Stomach (tissue), 4 donors: ENCODE results near the gene SEL1L.
"Not testable (repeated sequence)": the region's sequence is repeated elsewhere in the genome, so short reads cannot be mapped to it uniquely, and the experiment has no call there.

ENCODE experiments used
- POLR2A ChIP-seq, 4 donors: fragments of 450-650 bp; IDR thresholded peaks; one replicate each; pipeline ENCODE4 v1.6.1; 2016; ENCODE audit warnings: antibody characterized with exemption in 4 of 4, control low read depth in 2 of 4, mild to moderate bottlenecking in 1 of 4, moderate library complexity in 1 of 4
- TF ChIP-seq, protein P1 (sequence below), 7 experiments: fragments of 450-650 bp in 4 of 7; fragments of 200-600 bp in 3 of 7; sonication (generic) in 3 of 7; IDR thresholded peaks; one replicate each; pipeline ENCODE4 v1.5.1; 2016 to 2019; ENCODE audit warnings: antibody characterized with exemption in 7 of 7, control low read depth in 2 of 7, mild to moderate bottlenecking in 1 of 7

DNA sequence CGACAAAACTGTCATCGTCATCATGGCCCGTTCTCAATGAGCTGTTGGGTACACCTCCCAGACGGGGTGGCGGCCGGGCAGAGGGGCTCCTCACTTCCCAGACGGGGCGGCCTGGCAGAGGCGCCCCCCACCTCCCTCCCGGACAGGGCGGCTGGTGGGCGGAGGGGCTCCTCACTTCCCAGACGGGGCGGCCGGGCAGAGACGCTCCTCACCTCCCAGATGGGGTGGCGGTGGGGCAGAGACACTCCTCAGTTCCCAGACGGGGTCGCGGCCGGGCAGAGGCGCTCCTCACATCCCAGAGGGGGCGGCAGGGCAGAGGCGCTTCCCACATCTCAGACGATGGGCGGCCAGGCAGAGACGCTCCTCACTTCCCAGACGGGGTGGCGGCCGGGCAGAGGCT, 71.3 kb downstream of the SEL1L start:
- TF ChIP-seq, protein P1, sequence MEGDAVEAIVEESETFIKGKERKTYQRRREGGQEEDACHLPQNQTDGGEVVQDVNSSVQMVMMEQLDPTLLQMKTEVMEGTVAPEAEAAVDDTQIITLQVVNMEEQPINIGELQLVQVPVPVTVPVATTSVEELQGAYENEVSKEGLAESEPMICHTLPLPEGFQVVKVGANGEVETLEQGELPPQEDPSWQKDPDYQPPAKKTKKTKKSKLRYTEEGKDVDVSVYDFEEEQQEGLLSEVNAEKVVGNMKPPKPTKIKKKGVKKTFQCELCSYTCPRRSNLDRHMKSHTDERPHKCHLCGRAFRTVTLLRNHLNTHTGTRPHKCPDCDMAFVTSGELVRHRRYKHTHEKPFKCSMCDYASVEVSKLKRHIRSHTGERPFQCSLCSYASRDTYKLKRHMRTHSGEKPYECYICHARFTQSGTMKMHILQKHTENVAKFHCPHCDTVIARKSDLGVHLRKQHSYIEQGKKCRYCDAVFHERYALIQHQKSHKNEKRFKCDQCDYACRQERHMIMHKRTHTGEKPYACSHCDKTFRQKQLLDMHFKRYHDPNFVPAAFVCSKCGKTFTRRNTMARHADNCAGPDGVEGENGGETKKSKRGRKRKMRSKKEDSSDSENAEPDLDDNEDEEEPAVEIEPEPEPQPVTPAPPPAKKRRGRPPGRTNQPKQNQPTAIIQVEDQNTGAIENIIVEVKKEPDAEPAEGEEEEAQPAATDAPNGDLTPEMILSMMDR (IDR thresholded peaks at IDR 0.05) = not testable (repeated sequence)
- not testable (repeated sequence) for TF ChIP-seq POLR2A (IDR thresholded peaks at IDR 0.05)
